Measurements from ENCODE around the gene SLC8A1.

- TF ChIP-seq CTCF (IDR thresholded peaks at IDR 0.05) = no peak
- no peak for TF ChIP-seq POLR2A (IDR thresholded peaks at IDR 0.05)
Measured at GRCh38 chr2:40299781-40300180, 152.1 kb downstream of the SLC8A1 start.
